ENCODE results near the gene RIPOR3.

RIPOR3 gene

DNA sequence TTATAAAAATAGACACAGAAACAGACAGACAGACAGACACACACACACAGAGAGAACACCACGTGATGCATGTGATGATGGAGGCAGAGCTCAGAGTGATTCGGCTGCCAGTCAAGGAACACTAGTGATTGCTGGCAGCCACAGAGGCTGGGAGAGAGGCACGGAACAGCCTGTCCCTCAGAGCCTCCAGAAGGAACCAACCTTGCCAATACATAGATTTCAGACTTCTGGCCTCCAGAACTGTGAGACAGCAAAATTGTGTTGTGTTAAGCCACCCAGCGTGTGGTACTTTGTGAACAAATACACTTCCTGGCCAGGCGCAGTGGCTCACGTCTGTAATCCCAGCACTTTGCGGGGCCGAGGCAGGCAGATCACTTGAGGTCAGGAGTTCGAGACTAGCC lies 30.5 kb upstream of the RIPOR3 start:
- H3K36me3 ChIP-seq, result no peaks in the 10 kb centered on the region
- H3K9me3 ChIP-seq, result no peaks in the 10 kb centered on the region
- peak overlapping the region; percentile 60 for H3K27ac ChIP-seq
- TF ChIP-seq, protein P1, sequence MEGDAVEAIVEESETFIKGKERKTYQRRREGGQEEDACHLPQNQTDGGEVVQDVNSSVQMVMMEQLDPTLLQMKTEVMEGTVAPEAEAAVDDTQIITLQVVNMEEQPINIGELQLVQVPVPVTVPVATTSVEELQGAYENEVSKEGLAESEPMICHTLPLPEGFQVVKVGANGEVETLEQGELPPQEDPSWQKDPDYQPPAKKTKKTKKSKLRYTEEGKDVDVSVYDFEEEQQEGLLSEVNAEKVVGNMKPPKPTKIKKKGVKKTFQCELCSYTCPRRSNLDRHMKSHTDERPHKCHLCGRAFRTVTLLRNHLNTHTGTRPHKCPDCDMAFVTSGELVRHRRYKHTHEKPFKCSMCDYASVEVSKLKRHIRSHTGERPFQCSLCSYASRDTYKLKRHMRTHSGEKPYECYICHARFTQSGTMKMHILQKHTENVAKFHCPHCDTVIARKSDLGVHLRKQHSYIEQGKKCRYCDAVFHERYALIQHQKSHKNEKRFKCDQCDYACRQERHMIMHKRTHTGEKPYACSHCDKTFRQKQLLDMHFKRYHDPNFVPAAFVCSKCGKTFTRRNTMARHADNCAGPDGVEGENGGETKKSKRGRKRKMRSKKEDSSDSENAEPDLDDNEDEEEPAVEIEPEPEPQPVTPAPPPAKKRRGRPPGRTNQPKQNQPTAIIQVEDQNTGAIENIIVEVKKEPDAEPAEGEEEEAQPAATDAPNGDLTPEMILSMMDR (IDR thresholded peaks at IDR 0.05), result no peak
- H3K27me3 ChIP-seq, result no peaks in the 10 kb centered on the region
- no peak overlapping the region for H3K4me3 ChIP-seq (ENCODE audit: low read depth in 1 of 2, low read length in 1 of 2)
- H3K4me1 ChIP-seq (ENCODE audit: control insufficient read depth in 1 of 2, insufficient read depth in 1 of 2, low read depth in 1 of 2, low read length in 1 of 2), result peaks cover 15 to 17% of the 10 kb centered on the region in 2 experiments

DNA sequence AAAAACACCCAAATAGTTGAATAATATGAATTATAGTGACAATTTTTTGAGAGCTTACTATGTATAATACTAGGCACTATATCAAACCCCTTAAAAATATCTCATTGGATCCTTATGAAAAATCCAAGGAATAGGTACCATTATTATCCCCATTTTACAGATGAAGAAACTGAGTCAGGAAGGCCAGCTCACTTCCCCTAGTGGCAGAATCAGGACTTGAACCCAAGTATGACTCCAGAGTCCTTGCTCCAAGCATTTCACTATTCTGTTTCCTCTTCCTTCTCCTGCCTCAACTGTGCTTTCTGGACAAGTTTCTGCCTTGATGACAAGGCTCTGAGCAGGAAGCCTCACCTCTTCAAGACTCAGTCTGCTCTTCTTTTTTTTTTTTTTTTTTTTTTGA lies 29.2 kb upstream of the RIPOR3 start:
- H3K27ac ChIP-seq, result no peak overlapping the region
- peaks cover 15 to 16% of the 10 kb centered on the region in 2 experiments for H3K4me1 ChIP-seq (ENCODE audit: control insufficient read depth in 1 of 2, insufficient read depth in 1 of 2, low read depth in 1 of 2, low read length in 1 of 2)
- no peaks in the 10 kb centered on the region for H3K27me3 ChIP-seq
- TF ChIP-seq, protein P1 (IDR thresholded peaks at IDR 0.05), result no peak
- H3K4me3 ChIP-seq (ENCODE audit: low read depth in 1 of 2, low read length in 1 of 2), result no peak overlapping the region
- H3K9me3 ChIP-seq, result no peaks in the 10 kb centered on the region
- H3K36me3 ChIP-seq, result no peaks in the 10 kb centered on the region

DNA sequence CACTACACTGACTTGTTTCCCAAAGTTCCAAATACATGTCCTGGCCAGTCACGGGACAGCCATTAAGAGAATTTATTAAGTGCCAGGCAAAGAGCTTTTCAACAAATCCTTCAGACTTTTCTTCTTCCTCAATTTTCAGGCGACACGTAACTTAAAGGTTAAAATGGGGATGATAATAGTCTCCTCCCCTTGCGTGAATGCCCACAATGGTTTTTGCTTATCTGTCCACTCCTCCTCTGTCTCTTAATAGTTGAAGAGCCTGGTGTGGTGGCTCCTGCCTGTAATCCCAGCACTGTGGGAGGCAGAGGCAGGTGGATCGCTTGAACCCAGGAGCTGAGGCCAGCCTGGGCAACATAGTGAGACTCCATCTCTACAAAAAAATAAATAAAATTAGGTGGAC lies 28.7 kb upstream of the RIPOR3 start:
- H3K4me3 ChIP-seq (ENCODE audit: low read depth in 1 of 2, low read length in 1 of 2), result no peak overlapping the region
- H3K36me3 ChIP-seq, result no peaks in the 10 kb centered on the region
- no peaks in the 10 kb centered on the region for H3K27me3 ChIP-seq
- no peak overlapping the region for H3K27ac ChIP-seq
- TF ChIP-seq, protein P1 (IDR thresholded peaks at IDR 0.05), result no peak
- H3K4me1 ChIP-seq (ENCODE audit: control insufficient read depth in 1 of 2, insufficient read depth in 1 of 2, low read depth in 1 of 2, low read length in 1 of 2), result peaks cover 15 to 16% of the 10 kb centered on the region in 2 experiments
- H3K9me3 ChIP-seq, result no peaks in the 10 kb centered on the region

DNA sequence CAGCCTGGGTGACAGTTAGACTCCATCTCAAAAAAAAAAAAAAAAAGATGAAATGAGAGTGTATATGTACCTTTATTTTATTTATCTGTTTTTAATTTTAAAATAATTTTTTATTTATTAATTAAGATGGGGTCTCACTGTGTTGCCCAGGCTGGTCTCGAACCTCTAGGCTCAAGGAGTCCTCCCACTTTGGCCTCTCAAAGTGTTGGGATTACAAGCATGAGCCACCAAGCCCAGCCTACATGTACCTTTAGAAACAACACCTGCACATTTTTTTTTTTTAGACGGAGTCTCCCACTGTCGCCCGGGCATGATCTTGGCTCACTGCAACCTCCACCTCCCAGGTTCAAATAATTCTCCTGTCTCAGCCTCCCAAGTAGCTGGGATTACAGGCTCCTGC lies 28.0 kb upstream of the RIPOR3 start:
- Histone ChIP-seq H3K27ac (no peak overlapping the region), H3K4me3 (ENCODE audit: low read depth in 1 of 2, low read length in 1 of 2) (no peak overlapping the region)
- TF ChIP-seq, protein P1 (IDR thresholded peaks at IDR 0.05), result no peak

DNA sequence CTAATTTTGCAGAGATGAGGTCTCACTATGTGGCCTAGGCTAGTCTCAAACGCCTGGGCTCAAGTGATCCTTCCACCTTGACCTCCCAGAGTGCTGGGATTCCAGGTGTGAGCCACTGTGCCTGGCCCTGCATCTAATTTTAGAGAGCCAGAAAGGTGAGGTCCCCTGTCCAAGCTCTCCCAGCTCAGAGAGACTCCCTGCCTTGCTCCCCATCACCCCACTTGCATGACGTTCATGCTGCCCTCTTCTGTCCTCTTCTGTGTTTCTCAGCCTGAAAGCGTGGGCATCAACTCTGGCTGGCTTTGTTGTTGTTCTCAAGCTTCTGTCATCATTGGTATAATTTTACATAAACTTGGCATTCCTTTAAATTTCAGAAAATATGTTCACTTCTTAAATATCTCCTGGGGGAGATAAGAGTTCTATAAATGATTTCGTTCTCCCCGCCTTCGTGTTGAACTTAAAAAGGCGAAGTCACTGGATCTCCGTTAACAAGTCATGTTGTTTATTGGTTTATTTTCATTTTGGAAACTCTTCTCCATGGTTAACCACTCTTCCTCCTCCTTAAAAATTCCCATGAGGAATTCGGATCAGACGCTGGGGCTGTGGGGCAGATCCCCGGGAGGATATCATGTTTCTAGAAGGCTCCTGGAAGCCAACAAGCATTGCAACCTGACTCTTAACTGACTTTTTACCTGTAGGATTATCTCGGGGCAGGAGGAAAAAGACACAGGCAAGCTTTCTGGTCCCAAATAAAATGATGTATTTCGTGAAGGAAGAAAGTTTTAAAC lies 26.8 kb upstream of the RIPOR3 start:
- Histone ChIP-seq H3K27me3 (no peaks in the 10 kb centered on the region), H3K4me1 (ENCODE audit: control insufficient read depth in 1 of 2, insufficient read depth in 1 of 2, low read depth in 1 of 2, low read length in 1 of 2) (peaks cover 15 to 16% of the 10 kb centered on the region in 2 experiments), H3K27ac (no peak overlapping the region), H3K9me3 (no peaks in the 10 kb centered on the region), H3K4me3 (ENCODE audit: low read depth in 1 of 2, low read length in 1 of 2) (no peak overlapping the region), H3K36me3 (no peaks in the 10 kb centered on the region)
- TF ChIP-seq, protein P1 (IDR thresholded peaks at IDR 0.05), result no peak

More for the DNA sequence above, 28.0 kb upstream of the RIPOR3 start:
- H3K27me3 ChIP-seq, result no peaks in the 10 kb centered on the region
- peaks cover 15 to 16% of the 10 kb centered on the region in 2 experiments for H3K4me1 ChIP-seq (ENCODE audit: control insufficient read depth in 1 of 2, insufficient read depth in 1 of 2, low read depth in 1 of 2, low read length in 1 of 2)
- no peaks in the 10 kb centered on the region for H3K36me3 ChIP-seq
- no peaks in the 10 kb centered on the region for H3K9me3 ChIP-seq
